A549 (cell line): ENCODE measurements around the gene NKAIN2. TPM values are rescaled to one million over a fixed set of nuclear protein-coding genes. Genes with fewer than 3 reads are reported as not detected.

Experiments
- ATAC-seq, 2 experiments: fragments of 200-7000 bp in 1 of 2; fragments of >200 bp in 1 of 2; cut with Nextera tagmentation in 1 of 2; cut with Tn5 transposase in 1 of 2; 3 replicates each; pipeline versions ENCODE4 v1.8.0 to v1.9.1; 2018 to 2020; ENCODE audit warnings: mild to moderate bottlenecking in 1 of 2, moderate library complexity in 1 of 2
- CTCF ChIA-PET: fragments of 300-600 bp; sonication (Branson Sonifier 250); formaldehyde crosslinking; extraction: SDS; loops from one replicate; lab custom pipeline; 2021; ENCODE audit warnings: antibody characterized with exemption, inconsistent platforms; lab: Yijun Ruan, JAX
- POLR2A ChIA-PET: fragments of 350-600 bp; formaldehyde crosslinking; extraction: SDS; loops from one replicate; lab custom pipeline; 2021; ENCODE audit warnings: antibody characterized with exemption, inconsistent platforms; lab: Yijun Ruan, JAX
- DNase-seq, 2 experiments: peaks; one replicate each; pipeline versions ENCODE4 v3.0.0 to v3.0.0-alpha.2; 2011 to 2016; ENCODE audit warnings: low read depth in 1 of 2, low spot score in 1 of 2
- FAIRE-seq: peaks from 2 replicates; lab custom pipeline; 2011; peaks lifted over from hg19 to GRCh38; lab: Jason Lieb, UNC
- H3K27ac ChIP-seq, 2 experiments: fragments of >200 bp; sonication (Bioruptor Twin); formaldehyde crosslinking; 3 replicates each; pipeline ENCODE4 v1.5.1; 2016 to 2017
- H3K4me1 ChIP-seq: fragments of >200 bp; sonication (Bioruptor Twin); formaldehyde crosslinking; 3 replicates; pipeline ENCODE4 v1.6.1; 2016
- H3K4me2 ChIP-seq: fragments of >200 bp; sonication (Bioruptor Twin); formaldehyde crosslinking; 3 replicates; pipeline ENCODE4 v1.6.1; 2016
- H3K4me3 ChIP-seq: fragments of >200 bp; sonication (Bioruptor Twin); formaldehyde crosslinking; 3 replicates; pipeline ENCODE4 v1.5.1; 2016
- H3K9me3 ChIP-seq: fragments of >200 bp; sonication (Bioruptor Twin); formaldehyde crosslinking; 3 replicates; pipeline ENCODE4 v1.6.1; 2016
- CBX2 ChIP-seq: fragments of 200-600 bp; sonication (generic); IDR thresholded peaks from 2 replicates; pipeline ENCODE4 v1.6.1; 2016; ENCODE audit warnings: low read depth, mild to moderate bottlenecking, borderline replicate concordance
- CHD2 ChIP-seq: fragments of 150-350 bp; IDR thresholded peaks from 2 replicates; pipeline ENCODE4 v1.6.1; 2014; ENCODE audit warnings: low read length; ENCODE audit not compliant: partially characterized antibody
- CTCF ChIP-seq: fragments of >200 bp; sonication (Bioruptor Twin); formaldehyde crosslinking; IDR thresholded peaks from 3 replicates; pipeline ENCODE4 v1.5.1; 2016
- ELK1 ChIP-seq: fragments of 150-350 bp; IDR thresholded peaks from 2 replicates; pipeline ENCODE4 v1.6.1; 2014; ENCODE audit warnings: low read depth, mild to moderate bottlenecking, low read length
- EP300 ChIP-seq, 2 experiments: fragments of >200 bp; sonication (Bioruptor Twin); formaldehyde crosslinking; IDR thresholded peaks; 2 replicates in 1 of 2; 3 replicates in 1 of 2; pipeline ENCODE4 v1.6.1; 2016 to 2017
- ESRRA ChIP-seq: fragments of 150-350 bp; IDR thresholded peaks from 2 replicates; pipeline ENCODE4 v1.6.1; 2014; ENCODE audit warnings: mild to moderate bottlenecking, low read length, borderline replicate concordance
- FOSL2 ChIP-seq, 2 experiments: fragments of 450-650 bp in 1 of 2; fragments of >200 bp in 1 of 2; sonication (Bioruptor Twin) in 1 of 2; formaldehyde crosslinking; IDR thresholded peaks; 2 replicates each; pipeline versions ENCODE4 v1.5.0 to v1.6.1; 2016 to 2020; ENCODE audit warnings: mild to moderate bottlenecking in 1 of 2, moderate library complexity in 1 of 2
- FOXS1 ChIP-seq: fragments of 250-450 bp; sonication (Bioruptor Pico); IDR thresholded peaks from 2 replicates; pipeline ENCODE4 v1.5.0; 2020; ENCODE audit warnings: mild to moderate bottlenecking, moderate library complexity
- HDAC2 ChIP-seq: fragments of 200-600 bp; sonication (generic); IDR thresholded peaks from 2 replicates; pipeline ENCODE4 v1.6.1; 2016
- HES2 ChIP-seq: fragments of >200 bp; sonication (Bioruptor Twin); formaldehyde crosslinking; IDR thresholded peaks from 2 replicates; pipeline ENCODE4 v1.6.1; 2016
- HOXA7 ChIP-seq: fragments of 250-450 bp; sonication (Bioruptor Pico); IDR thresholded peaks from 2 replicates; pipeline ENCODE4 v1.5.0; 2020; ENCODE audit warnings: mild to moderate bottlenecking, moderate library complexity
- HOXB13 ChIP-seq: fragments of 250-450 bp; sonication (Bioruptor Pico); IDR thresholded peaks from 2 replicates; pipeline ENCODE4 v1.5.0; 2020; ENCODE audit warnings: low read depth, mild to moderate bottlenecking, moderate library complexity
- HOXB5 ChIP-seq: fragments of 250-450 bp; sonication (Bioruptor Pico); IDR thresholded peaks from 2 replicates; pipeline ENCODE4 v1.5.0; 2020; ENCODE audit warnings: mild to moderate bottlenecking, moderate library complexity
- JUN ChIP-seq, 2 experiments: fragments of >200 bp; sonication (Bioruptor Twin); formaldehyde crosslinking; IDR thresholded peaks; 2 replicates in 1 of 2; 3 replicates in 1 of 2; pipeline ENCODE4 v1.6.1; 2016 to 2017
- JUNB ChIP-seq: fragments of >200 bp; sonication (Bioruptor Twin); formaldehyde crosslinking; IDR thresholded peaks from 2 replicates; pipeline ENCODE4 v1.6.1; 2016
- MAX ChIP-seq: IDR thresholded peaks from 2 replicates; pipeline ENCODE4 v1.6.1; 2012
- MAZ ChIP-seq: fragments of 150-350 bp; IDR thresholded peaks from 2 replicates; pipeline ENCODE4 v1.6.1; 2014; ENCODE audit warnings: antibody characterized with exemption, low read depth, low read length, borderline replicate concordance
- MYC ChIP-seq: IDR thresholded peaks from 2 replicates; pipeline ENCODE4 v1.6.1; 2012; ENCODE audit warnings: mild to moderate bottlenecking, inconsistent platforms, low read length, improper control_type of control experiment, borderline replicate concordance
- NPAS2 ChIP-seq: fragments of 250-450 bp; sonication (Bioruptor Pico); IDR thresholded peaks from 2 replicates; pipeline ENCODE4 v1.8.0; 2022; ENCODE audit warnings: mild to moderate bottlenecking, moderate library complexity, borderline replicate concordance
- PBX3 ChIP-seq: IDR thresholded peaks from 2 replicates; pipeline ENCODE4 v1.6.1; 2012
- PHF8 ChIP-seq: fragments of 200-600 bp; sonication (generic); IDR thresholded peaks from 2 replicates; pipeline ENCODE4 v1.6.1; 2016; ENCODE audit warnings: low read depth, mild to moderate bottlenecking, antibody characterized with exemption, moderate library complexity, borderline replicate concordance
- POLR2AphosphoS2 ChIP-seq: conservative IDR thresholded peaks from 2 replicates; pipeline ENCODE4 v1.6.1; 2012; ENCODE audit warnings: low read length, improper control_type of control experiment, inconsistent platforms
- RAD21 ChIP-seq, 2 experiments: fragments of >200 bp in 1 of 2; sonication (Bioruptor Twin) in 1 of 2; formaldehyde crosslinking in 1 of 2; IDR thresholded peaks in 1 of 2; conservative IDR thresholded peaks in 1 of 2; 2 replicates in 1 of 2; 3 replicates in 1 of 2; pipeline ENCODE4 v1.6.1; 2012 to 2018; ENCODE audit warnings: inconsistent platforms in 1 of 2
- RARB ChIP-seq: fragments of 250-450 bp; sonication (Bioruptor Pico); IDR thresholded peaks from 2 replicates; pipeline ENCODE4 v1.8.0; 2021; ENCODE audit warnings: mild to moderate bottlenecking, moderate library complexity
- RCOR1 ChIP-seq: fragments of 150-350 bp; IDR thresholded peaks from 2 replicates; pipeline ENCODE4 v1.6.1; 2014; ENCODE audit warnings: antibody characterized with exemption, low read length, low read depth
- RNF2 ChIP-seq: fragments of 200-600 bp; sonication (generic); IDR thresholded peaks from 2 replicates; pipeline ENCODE4 v1.6.1; 2016; ENCODE audit warnings: low read depth, mild to moderate bottlenecking, antibody characterized with exemption, moderate library complexity, borderline replicate concordance
- ZNF302 ChIP-seq: fragments of 250-450 bp; sonication (Bioruptor Pico); IDR thresholded peaks from 2 replicates; pipeline ENCODE4 v1.9.0; 2021; ENCODE audit warnings: inconsistent platforms, mild to moderate bottlenecking, moderate library complexity
- WGBS: methylation state at CpG from one replicate; pipeline ENCODE4 v1.1.6; 2017; ENCODE audit errors: missing lambda C conversion rate; 5-methylcytosine and 5-hydroxymethylcytosine counted together
- polyA plus RNA-seq, 4 experiments: library from polyadenylated mRNA; depleted of rRNA in 3 of 4; stranded (reverse); fragments of >200 nt; fragmentation: RNase III in 1 of 4; extraction: RNeasy Plus Mini Kit Qiagen cat#74134 plus additional on column Dnase treatment in 1 of 4; gene quantifications; 2 replicates in 3 of 4; 3 replicates in 1 of 4; pipeline ENCODE4 v1.2.3, GENCODE V29; 2011 to 2017

NKAIN2 gene
- polyA plus RNA-seq, 2 of the 4 experiments (the other 2 are of a cell fraction), result not detected

- ChIA-PET CTCF (no interaction called here), POLR2A (no interaction called here)
- WGBS, result 54% methylated on average over 5 of the region's 5 CpGs
- Histone ChIP-seq H3K4me3 (no peak overlapping the region), H3K9me3 (no peaks in the 10 kb centered on the region), H3K4me2 (no peak overlapping the region), H3K4me1 (no peaks in the 10 kb centered on the region), H3K27ac (no peak overlapping the region)
- DNase-seq, result no peak
- FAIRE-seq, result no peak
- TF ChIP-seq FOSL2 (IDR thresholded peaks at IDR 0.05) (no peak), FOSL2 (CRISPR knock-in tag; IDR thresholded peaks at IDR 0.05) (no peak), MAX (no peak), JUNB (no peak), ZNF302 (no peak)
- ATAC-seq, result no peak
Observed at GRCh38 chr6:124029567-124029966, 225.9 kb downstream of the NKAIN2 start.

GRCh38 chr6:124033501-124033900 lies 229.8 kb downstream of the NKAIN2 start:
- 0% methylated on average over 3 of the region's 3 CpGs for WGBS
- Histone ChIP-seq H3K4me1 (no peaks in the 10 kb centered on the region), H3K4me2 (no peak overlapping the region), H3K4me3 (no peak overlapping the region), H3K27ac (no peak overlapping the region), H3K9me3 (no peaks in the 10 kb centered on the region)
- CTCF ChIA-PET, result no interaction called here
- DNase-seq (no peak), FAIRE-seq (no peak), ATAC-seq (no peak)
- TF ChIP-seq RAD21 (conservative IDR thresholded peaks at IDR 0.05 in 1 of 2, IDR thresholded peaks at IDR 0.05 in 1 of 2) (no peak), RNF2 (no peak), MAZ (no peak), CHD2 (no peak), FOXS1 (CRISPR knock-in tag) (no peak), CTCF (no peak), HDAC2 (no peak), ESRRA (no peak)
- POLR2A ChIA-PET, result no interaction called here

GRCh38 chr6:124036384-124036783 lies 232.7 kb downstream of the NKAIN2 start:
- POLR2A ChIA-PET, result no interaction called here
- no peak for TF ChIP-seq NPAS2 (CRISPR knock-in tag)
- TF ChIP-seq PHF8, result no peak
- no peak for TF ChIP-seq RARB (CRISPR knock-in tag)
- no peak for TF ChIP-seq CTCF
- no peak for TF ChIP-seq HES2
- no peak for TF ChIP-seq JUN (IDR thresholded peaks at IDR 0.05)
- no peak for TF ChIP-seq MAX
- TF ChIP-seq HOXA7 (CRISPR knock-in tag), result no peak
- TF ChIP-seq HOXB13 (CRISPR knock-in tag), result no peak
- TF ChIP-seq RCOR1, result no peak
- no peak for TF ChIP-seq MYC
- TF ChIP-seq HDAC2, result no peak
- TF ChIP-seq PBX3, result no peak
- TF ChIP-seq POLR2AphosphoS2, result no peak
- no peak for TF ChIP-seq EP300 (IDR thresholded peaks at IDR 0.05)
- no peak for TF ChIP-seq HOXB5 (CRISPR knock-in tag)
- TF ChIP-seq ESRRA, result no peak
- no peak for TF ChIP-seq CBX2
- TF ChIP-seq ELK1, result no peak
- FAIRE-seq, result no peak
- CTCF ChIA-PET, result no interaction called here
- no peak overlapping the region for H3K4me3 ChIP-seq
- no peak overlapping the region for H3K4me2 ChIP-seq
- ATAC-seq, result no peak
- no peaks in the 10 kb centered on the region for H3K4me1 ChIP-seq
- no peak for DNase-seq
- no peaks in the 10 kb centered on the region for H3K9me3 ChIP-seq
- 6% methylated on average over 2 of the region's 2 CpGs for WGBS
- H3K27ac ChIP-seq, result no peak overlapping the region
